HG02798 (cell line): ENCODE measurements around the gene ZFPL1.

Experiments
- ATAC-seq: cut with Tn5 transposase; IDR thresholded peaks from one replicate; pipeline ENCODE4 v1.9.1; 2021; ENCODE audit warnings: mild to moderate bottlenecking; ENCODE audit not compliant: unreplicated experiment, poor library complexity

Gene ZFPL1

DNA sequence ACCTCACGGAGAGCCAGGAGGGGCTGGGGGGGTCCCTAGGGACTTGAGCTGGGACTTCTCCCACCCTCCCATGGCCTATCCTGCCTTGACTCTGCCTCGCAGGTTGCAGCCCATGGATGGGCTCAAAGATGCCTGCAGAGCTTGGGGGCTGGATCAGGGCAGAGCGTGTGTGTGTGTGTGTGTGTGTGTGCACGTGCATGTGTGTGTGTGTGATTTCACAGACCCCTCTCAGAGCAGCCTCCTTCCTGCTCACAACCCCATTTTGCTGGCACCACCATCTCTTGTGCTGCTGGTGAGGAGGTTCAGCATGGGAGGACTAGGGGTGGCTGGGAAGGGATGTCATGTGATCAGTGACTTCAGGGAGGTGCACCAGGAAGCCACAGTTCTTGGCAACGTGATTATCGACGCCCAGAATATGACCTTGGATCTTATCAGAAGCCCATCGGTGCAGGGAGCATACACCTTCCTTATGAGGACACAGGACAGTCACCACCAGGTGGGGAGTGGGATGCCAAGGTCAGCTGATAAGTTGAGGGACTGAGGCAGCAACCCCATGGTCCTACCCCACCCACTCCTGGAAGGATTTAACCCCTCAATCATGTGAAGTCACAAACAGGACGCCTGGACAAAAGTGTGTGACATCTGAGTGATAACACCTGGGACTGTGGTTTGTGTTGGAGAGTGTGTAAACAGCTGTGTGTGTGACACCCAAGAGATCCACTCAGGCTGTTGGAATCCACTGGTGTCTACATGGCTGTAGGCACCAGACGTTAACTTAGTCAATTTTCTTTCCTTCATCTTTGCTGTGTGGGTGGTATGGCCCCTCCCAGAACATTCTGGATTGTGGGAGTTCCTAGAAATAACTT lies 23.8 kb upstream of the ZFPL1 start:
- ATAC-seq = no peak

GRCh38 chr11:65060913-65061408 lies 23.1 kb upstream of the ZFPL1 start:
- ATAC-seq = no peak

DNA sequence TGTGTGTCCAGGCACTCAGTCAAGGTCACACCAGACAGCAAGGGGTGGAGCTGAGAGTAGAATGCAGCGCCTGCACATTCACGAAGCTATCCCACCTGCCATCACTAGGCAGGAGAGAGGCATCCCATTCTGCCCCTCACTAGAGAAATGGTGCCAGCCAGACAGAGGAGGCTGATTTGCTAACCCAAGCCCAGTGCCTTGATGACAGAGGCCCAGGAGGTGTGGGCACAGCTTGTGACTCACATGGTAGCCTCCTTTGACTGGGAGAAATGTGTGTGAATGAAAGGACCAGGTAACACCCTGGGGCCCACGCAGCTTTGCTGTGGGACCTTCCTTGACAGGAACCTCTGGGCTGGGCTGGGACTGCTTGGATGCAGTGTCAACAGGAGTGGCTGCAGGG lies 20.5 kb upstream of the ZFPL1 start:
- ATAC-seq = no peak

GRCh38 chr11:65064847-65065240 lies 19.2 kb upstream of the ZFPL1 start:
- no peak for ATAC-seq

GRCh38 chr11:65065851-65066250 lies 18.2 kb upstream of the ZFPL1 start:
- ATAC-seq = no peak

DNA sequence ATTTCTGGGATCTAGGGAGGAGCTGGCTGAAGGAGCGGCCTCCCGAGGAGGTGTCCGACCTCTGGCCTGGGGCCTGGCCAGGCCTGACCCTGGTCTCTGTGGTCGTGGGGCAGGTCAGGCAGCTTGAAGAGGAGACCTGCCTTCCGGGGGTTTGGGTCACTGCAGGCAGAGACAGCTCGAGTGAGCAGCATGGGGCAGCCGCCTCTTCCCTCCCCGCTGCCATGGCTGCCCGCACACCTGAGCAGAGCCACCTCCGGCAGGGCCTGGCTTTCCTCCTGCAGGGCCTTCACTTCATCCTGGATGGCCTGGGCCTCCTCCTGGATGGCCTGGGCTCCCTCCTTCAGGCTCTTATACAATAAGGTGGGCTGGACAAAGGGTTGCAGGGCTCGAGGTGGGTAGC lies 17.7 kb upstream of the ZFPL1 start:
- no peak for ATAC-seq

GRCh38 chr11:65066805-65067291 lies 17.2 kb upstream of the ZFPL1 start:
- no peak for ATAC-seq

DNA sequence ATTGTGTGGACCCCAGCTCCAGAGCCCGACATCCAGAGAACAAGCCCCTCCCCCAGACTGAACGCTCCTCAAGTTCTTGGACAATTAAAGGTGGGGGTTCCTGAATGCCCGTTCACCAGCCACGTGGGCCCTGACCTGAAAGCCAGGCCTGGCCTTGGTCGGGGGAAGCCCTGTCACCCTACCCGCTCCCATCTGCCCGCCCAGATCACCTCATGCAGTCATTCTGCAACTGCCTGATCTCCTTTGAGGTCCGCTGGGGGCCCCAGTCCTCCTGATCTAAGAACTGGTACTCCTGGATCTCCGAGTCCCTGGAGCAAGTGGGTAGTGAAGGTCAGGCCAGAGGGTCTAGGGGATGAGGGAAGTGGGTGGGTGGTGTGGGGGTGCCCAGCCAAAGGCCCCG lies 16.6 kb upstream of the ZFPL1 start:
- ATAC-seq = no peak

GRCh38 chr11:65069217-65069616 lies 14.8 kb upstream of the ZFPL1 start:
- ATAC-seq = no peak

GRCh38 chr11:65071907-65072630 lies 12.0 kb upstream of the ZFPL1 start:
- ATAC-seq = no peak

DNA sequence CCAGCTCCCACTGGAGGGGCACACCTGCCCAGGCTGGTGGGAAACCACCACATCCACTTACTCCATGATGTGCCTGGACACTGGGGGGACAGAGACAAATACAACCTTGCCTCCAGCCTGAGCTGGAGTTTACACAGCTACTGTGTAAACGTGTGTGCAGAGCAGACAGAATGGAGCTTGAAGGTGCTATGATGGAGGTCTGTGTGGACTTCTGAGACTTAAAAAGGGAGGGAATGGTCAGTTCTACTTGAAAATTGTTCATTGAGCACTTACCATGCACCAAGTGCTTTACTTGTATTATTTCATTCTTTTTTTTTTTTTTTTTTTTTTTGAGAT lies 11.4 kb upstream of the ZFPL1 start:
- ATAC-seq = no peak

- ATAC-seq = no peak
Observed at GRCh38 chr11:65077451-65077850, 6.6 kb upstream of the ZFPL1 start.

DNA sequence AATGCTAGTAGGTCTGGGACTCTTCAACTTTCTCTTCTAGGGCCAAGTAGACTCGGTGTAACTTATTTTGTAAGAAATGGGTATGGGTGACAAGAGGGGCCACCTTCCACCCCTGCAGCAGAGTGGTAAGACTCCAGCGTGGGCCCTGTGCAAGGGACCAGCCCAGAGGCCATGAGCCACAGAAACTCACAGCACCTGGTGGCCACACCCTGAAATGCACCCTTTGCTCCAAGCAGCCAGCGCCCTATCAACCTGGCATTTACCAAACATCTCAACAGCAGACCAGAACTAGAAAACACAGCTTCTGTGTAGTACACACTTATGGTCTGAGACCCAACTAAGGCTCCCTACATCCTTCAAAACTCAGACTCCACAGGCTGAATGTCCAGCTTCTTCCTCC lies 5.9 kb upstream of the ZFPL1 start:
- peak; percentile 60 for ATAC-seq

DNA sequence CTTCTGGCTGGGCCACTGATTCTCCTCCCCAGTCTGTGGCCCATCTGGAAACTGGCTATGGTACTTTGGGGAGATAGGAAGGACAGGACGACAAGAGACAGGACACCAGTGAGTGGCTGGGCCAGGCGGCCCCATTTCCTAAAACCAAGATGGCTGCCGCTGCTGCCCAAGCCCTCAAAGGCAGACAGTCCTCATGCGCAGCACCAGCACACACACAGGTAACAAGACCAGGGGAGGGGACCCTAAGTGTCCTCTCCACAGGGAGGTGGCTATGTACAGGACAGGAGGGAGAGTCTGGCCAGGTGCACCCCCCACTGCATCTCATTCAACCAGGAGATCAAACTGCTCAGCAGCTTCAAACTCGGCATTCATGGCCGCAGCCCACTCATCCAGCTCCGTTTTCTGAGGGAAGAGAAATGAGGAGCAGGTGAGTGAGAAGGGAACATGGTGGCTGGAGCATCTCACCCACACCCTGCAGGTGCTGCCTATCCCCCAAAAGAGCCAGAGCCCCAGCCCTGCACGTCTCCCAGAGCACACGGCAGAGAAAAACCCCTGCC lies 5.2 kb upstream of the ZFPL1 start:
- ATAC-seq = no peak

- peak; percentile 11 for ATAC-seq
Observed at GRCh38 chr11:65083134-65083833, 738 bp upstream of the ZFPL1 start.

GRCh38 chr11:65084598-65085375 lies 765 bp downstream of the ZFPL1 start:
- no peak for ATAC-seq

DNA sequence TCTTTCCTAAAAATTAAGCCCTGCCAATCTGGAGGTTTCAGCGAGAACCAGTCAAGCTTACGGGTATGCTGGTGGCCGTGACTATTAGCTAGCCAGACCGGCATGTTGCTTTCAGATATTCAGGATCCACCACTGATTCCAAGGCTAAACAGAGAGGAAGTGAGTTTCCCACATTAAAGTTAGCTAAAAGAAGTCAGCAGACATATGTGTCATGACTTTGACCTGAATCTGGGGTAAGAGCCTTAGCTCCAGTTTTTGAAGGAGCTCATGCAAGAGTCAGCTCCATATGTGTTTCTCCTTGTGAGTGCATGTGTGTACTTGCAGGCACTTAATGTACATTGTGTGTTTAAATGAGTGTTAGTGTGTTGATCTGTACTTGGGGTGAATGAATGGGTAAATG lies 1.4 kb downstream of the ZFPL1 start:
- no peak for ATAC-seq

GRCh38 chr11:65086809-65087208 lies 2.8 kb downstream of the ZFPL1 start:
- no peak for ATAC-seq

DNA sequence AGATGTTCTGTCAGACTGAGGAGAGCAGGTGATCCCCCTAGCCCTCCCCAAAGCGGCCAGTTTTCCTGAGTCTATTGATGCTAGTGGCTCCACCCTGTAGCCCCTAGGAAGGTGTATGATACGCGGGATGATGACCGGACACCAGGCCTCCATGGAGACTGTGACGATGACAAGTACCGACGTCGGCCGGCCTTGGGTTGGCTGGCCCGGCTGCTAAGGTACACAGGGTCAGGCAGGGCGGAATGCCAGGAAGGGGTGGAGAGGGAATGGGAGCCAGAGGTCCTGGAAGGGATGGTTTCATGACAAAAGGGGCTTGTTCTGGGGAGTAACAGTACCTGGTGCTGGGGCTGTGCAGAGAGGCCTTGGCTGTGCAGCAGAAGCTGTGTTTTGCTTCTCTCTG lies 3.2 kb downstream of the ZFPL1 start:
- ATAC-seq = no peak

GRCh38 chr11:65087827-65088226 lies 3.8 kb downstream of the ZFPL1 start:
- ATAC-seq = no peak
